Mucosa of stomach (tissue), 1 donor: ENCODE measurements around the gene CREBBP.
"Not testable (repeated sequence)": the region's sequence is repeated elsewhere in the genome, so short reads cannot be mapped to it uniquely, and the experiment has no call there.

ENCODE experiments used
- H3K27me3 ChIP-seq: one replicate; pipeline ENCODE4 v1.7.0; 2013; ENCODE audit warnings: mild to moderate bottlenecking, low read length; ENCODE audit not compliant: control insufficient read depth, insufficient read depth
- H3K36me3 ChIP-seq: one replicate; pipeline ENCODE4 v1.7.0; 2013; ENCODE audit warnings: low read length; ENCODE audit not compliant: control insufficient read depth, insufficient read depth
- H3K4me1 ChIP-seq: one replicate; pipeline ENCODE4 v1.7.0; 2013; ENCODE audit warnings: mild to moderate bottlenecking, low read length; ENCODE audit not compliant: control insufficient read depth, insufficient read depth
- H3K4me3 ChIP-seq: one replicate; pipeline ENCODE4 v1.7.0; 2013; ENCODE audit warnings: low read length
- H3K9ac ChIP-seq: one replicate; pipeline ENCODE4 v1.7.0; 2013; ENCODE audit warnings: mild to moderate bottlenecking, low read length, moderate library complexity
- H3K9me3 ChIP-seq: one replicate; pipeline ENCODE4 v1.7.0; 2013; ENCODE audit warnings: mild to moderate bottlenecking, low read length, moderate library complexity; ENCODE audit not compliant: control insufficient read depth
- donor health status: Pancreatic carcinoma.

CREBBP gene

DNA sequence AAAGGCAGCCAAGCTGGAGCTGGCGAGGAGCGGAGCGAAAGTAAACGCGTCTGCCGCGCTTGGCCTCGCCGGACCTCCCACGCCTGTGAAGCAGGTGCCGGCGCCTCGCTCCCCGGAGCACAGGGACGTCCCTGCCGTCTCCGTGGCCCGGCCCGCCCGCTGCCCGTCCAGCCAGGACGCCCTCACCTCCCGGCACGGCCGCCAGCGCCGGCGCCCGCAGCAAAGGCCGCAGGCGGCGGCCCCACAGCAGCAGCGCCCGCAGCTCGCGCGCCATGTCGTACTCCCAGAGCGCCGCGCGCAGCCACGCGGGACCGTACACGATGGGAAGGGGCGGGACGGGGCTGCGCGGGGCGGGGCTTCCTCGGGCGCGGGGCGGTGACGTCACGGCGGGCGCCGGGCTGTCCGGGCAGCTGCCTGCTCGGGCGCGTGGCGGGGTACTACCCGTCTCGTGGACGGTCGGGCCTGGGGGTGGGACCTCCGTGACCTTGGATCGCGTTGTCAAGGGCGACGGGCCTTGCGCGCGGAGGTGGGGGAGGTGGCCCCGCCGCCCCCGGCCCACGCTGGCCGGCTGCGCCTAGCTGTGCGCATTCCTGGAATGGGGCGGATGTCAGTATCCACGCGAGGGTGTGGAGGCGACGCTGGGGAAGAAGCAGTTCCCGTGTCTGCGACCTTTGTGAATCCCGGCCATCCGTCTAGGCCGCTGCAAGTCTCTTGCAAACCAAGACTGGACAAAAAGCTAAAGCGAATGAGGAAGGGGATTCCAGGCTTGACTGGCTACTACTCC, 163.1 kb downstream of the CREBBP start, which contains the start of gene TRAP1:
TRAP1 (minus strand) TSS at position 290 of the 784 bp plus-strand sequence; CDS start at position 274, 16 bp downstream.
- H3K27me3 ChIP-seq, result no peaks in the 10 kb centered on the region
- H3K9me3 ChIP-seq, result no peaks in the 10 kb centered on the region
- H3K4me3 ChIP-seq, result peak within 1 kb of the TSS; percentile 74
- H3K4me1 ChIP-seq, result peaks cover 30% of the 10 kb centered on the region
- H3K36me3 ChIP-seq, result no peaks in the 10 kb centered on the region
- peak within 1 kb of the TSS; percentile 88 for H3K9ac ChIP-seq

DNA sequence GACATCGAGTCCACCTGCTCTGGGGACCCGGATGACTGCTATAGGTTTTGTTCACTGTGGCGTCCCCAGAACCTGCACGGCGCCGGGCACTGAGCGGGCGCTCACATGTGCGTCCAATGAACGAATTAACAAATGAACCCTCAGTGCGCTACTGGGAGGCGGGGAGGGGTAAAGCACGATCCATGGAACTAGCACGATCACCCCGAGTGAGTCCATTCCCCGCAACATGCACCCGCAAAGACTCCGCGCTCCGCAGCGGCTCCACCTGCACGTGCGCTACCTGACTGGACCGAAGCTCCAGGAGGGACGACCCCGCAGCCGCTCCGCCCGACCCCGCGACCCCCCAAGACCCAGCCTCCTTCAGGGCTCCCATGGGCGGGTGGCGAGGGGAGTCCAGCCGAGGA, 163.7 kb downstream of the CREBBP start:
- Histone ChIP-seq H3K36me3 (no peaks in the 10 kb centered on the region), H3K4me3 (peak overlapping the region; percentile 74), H3K9ac (peak overlapping the region; percentile 88), H3K9me3 (no peaks in the 10 kb centered on the region), H3K27me3 (no peaks in the 10 kb centered on the region), H3K4me1 (peaks cover 31% of the 10 kb centered on the region)

DNA sequence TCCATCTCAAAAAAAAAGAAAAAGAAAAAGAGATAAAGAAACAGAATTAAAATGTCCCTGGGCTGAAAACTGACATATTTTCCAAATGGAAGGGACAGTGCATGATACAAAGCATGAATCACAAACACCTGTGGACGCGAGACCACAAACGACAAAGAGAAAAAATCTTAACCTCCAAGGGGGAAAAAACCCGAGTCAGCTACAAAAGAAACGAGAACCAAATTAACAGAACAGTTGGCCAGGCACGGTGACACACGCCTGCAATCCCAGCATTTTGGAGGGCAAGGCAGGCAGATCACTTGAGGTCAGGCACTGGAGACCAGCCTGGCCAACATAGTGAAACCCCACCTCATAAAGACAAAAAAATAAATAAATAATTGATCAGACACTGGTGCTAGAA, 165.1 kb downstream of the CREBBP start:
- H3K36me3 ChIP-seq, result no peaks in the 10 kb centered on the region
- no peak overlapping the region for H3K4me3 ChIP-seq
- H3K9ac ChIP-seq, result no peak overlapping the region
- H3K27me3 ChIP-seq, result no peaks in the 10 kb centered on the region
- no peaks in the 10 kb centered on the region for H3K9me3 ChIP-seq
- H3K4me1 ChIP-seq, result peaks cover 31% of the 10 kb centered on the region

DNA sequence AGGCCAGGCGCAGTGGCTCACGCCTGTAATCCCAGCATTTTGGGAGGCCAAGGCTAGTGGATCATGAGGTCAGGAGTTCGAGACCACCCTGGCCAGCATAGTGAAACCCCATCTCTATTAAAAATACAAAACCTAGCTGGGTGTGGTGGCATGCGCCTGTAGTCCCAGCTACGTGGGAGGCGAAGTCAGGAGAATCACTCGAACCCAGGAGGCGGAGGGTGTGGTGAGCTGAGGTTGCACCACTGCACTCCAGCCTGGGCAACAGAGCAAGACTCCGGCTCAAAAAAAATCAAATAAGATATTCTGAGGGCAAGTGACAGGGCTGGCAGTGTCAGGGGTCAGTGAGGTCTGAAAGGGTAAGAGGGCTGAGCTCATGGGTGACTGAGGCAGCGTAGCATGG, 166.1 kb downstream of the CREBBP start:
- H3K4me3 ChIP-seq, H3K9ac ChIP-seq, H3K9me3 ChIP-seq, H3K27me3 ChIP-seq, H3K36me3 ChIP-seq: not testable (repeated sequence)
- H3K4me1 ChIP-seq, result peaks cover 31% of the 10 kb centered on the region

DNA sequence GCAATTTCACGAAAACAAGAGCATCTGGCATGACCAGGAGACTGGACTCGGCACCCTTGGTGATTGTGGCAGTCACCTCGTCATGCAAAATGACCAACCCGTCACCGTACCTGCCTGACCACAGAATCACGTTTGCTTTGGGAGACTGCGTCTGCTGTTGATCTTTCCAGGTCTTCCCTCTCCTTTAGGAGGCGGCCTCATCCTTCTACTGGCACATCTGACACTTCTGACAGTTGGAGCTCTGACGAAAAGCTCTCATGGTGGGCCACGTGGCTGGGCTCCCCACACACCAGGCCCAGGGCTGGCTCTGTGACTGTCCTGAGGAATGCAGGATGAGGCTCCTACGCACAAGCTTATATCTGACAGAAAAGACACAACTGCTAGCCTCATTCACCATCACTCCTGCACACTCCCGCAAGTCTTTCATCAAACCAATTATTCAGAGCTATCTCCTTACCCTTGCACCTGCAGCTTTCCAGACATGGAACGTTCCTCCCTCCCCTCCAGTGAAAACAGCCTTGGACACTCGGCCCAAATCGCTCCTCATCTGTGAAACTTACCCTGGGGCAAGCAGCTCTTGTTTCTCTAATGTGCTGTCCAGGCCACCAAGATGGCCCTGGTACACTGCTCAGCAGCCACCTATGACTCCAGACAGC, 166.8 kb downstream of the CREBBP start:
- peaks cover 31% of the 10 kb centered on the region for H3K4me1 ChIP-seq
- peak overlapping the region; percentile 33 for H3K4me3 ChIP-seq
- peak overlapping the region; percentile 66 for H3K9ac ChIP-seq
- H3K27me3 ChIP-seq, result no peaks in the 10 kb centered on the region
- no peaks in the 10 kb centered on the region for H3K9me3 ChIP-seq
- no peaks in the 10 kb centered on the region for H3K36me3 ChIP-seq

DNA sequence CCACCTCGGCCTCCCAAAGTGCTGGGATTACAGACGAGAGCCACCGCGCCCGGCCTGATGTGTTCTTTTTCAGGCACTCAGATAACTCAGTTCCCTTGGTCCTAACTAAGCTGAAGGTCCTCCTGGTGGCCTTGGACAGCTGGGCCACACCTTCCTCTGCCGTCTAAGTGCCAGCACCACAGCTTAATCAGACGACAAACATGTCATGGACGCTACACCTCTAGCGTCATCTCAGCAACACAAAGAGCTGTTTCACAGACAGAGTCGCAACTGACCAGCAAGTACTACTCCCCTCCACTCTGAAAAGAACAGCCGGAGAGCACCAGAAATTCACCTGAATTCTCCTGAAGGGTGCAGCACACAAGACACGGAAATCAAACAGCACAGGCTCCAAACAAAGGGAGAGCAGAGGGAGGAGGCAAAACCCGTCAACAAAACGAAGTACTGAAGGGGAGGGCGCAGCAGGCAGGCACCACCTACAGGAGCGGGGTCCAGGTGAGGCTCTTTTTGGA, 167.6 kb downstream of the CREBBP start:
- Histone ChIP-seq H3K9me3 (no peaks in the 10 kb centered on the region), H3K27me3 (no peaks in the 10 kb centered on the region), H3K9ac (peak overlapping the region; percentile 66), H3K4me1 (peaks cover 26% of the 10 kb centered on the region), H3K4me3 (peak overlapping the region; percentile 33), H3K36me3 (no peaks in the 10 kb centered on the region)

DNA sequence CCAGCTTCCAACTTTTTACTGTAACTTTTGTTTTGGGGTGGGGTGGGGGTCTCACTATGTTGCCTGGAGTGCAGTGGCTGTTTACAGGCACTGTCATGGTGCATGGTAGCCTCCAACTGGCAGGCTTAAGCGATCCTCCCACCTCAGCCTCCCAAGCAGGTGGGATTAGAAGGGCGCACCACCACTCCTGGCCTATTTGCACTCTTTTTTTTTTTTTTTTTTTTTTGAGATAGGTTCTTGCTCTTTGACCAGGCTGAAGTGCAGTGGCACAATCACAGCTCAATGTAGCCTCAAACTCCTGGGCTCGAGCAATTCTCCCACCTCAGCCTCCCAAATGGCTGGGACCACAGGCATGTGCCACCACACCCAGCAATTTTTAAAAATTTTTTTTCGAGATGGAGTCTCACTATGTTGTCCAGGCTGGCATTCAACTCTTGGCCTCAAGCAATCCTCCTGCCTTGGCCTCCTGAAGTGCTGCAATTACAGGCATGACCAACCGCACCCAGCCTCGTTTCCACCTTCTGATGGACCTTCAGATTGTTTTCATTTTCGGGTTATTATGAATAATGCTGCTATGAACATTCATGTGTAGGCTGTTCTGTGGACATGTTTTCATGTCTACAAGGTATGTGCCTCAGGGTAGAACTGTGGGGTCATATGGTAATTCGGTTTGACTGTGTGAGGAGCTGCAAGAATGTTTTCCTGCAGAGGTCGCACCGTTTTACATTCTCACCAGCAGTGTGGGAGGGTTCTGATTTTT, 174.1 kb downstream of the CREBBP start:
- Histone ChIP-seq H3K4me1 (no peaks in the 10 kb centered on the region), H3K27me3 (no peaks in the 10 kb centered on the region), H3K36me3 (no peaks in the 10 kb centered on the region), H3K9ac (no peak overlapping the region), H3K4me3 (no peak overlapping the region), H3K9me3 (no peaks in the 10 kb centered on the region)

DNA sequence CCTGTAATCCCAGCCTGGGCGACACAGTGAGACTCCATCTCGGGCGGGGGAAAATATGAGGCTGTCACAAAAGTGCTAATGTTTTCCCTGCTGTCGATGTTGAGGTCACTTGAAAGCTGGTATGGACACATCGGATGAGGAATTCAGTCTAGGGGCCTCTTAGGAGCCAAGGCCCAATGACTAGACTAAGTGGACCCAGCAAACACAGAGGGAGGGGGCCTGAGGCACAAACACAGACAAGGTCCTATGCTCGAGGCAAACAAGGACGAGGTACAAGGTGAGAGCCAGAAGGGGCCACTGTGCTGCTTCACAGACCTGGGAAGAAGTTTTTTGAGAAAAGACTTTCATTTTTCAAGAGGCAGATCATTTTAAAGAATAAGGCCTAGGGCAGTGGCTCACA, 178.4 kb downstream of the CREBBP start:
- no peaks in the 10 kb centered on the region for H3K27me3 ChIP-seq
- H3K4me3 ChIP-seq, result no peak overlapping the region
- no peaks in the 10 kb centered on the region for H3K9me3 ChIP-seq
- no peak overlapping the region for H3K9ac ChIP-seq
- H3K36me3 ChIP-seq, result no peaks in the 10 kb centered on the region
- H3K4me1 ChIP-seq, result no peaks in the 10 kb centered on the region

DNA sequence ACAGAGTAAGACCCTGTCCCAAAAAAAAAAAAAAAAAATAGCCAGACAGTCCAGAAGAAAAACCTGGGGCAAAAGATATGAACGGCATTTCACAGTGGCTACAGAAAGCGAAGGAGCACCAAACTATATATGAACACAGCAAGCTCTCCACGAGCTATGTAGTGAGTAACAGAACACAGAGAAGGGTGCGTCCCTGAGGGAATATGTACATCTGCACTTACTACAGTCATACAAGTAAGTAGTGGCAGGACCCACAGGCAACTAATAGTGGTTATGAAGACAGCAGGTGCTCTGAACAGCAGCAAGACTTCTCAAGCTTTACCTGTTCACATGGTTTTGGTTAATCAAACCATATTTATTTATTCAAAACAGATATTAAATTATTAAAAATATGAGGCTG, 179.0 kb downstream of the CREBBP start:
- Histone ChIP-seq H3K9me3 (no peaks in the 10 kb centered on the region), H3K4me3 (no peak overlapping the region), H3K4me1 (peaks cover 4% of the 10 kb centered on the region), H3K36me3 (no peaks in the 10 kb centered on the region), H3K27me3 (no peaks in the 10 kb centered on the region), H3K9ac (no peak overlapping the region)

DNA sequence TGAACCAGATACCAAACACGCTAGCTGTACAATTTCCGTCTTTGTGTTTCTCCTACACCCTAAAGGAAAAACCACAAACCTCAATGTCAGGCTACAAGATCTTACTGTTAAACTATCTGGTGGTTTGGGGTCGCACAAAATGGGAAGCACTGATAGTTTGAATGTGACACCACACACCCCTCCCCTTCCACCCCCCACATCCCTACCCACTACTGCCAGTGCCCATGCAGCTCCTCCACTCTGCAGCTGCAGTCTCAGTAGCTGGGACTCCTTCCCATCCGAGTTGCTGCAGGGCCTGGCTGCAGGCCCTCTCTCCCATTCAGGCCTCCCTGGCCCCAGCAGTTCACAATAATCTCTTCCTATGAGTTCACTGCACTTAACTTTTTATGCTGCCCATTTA, 181.6 kb downstream of the CREBBP start:
- no peak overlapping the region for H3K9ac ChIP-seq
- H3K4me3 ChIP-seq, result no peak overlapping the region
- no peaks in the 10 kb centered on the region for H3K36me3 ChIP-seq

DNA sequence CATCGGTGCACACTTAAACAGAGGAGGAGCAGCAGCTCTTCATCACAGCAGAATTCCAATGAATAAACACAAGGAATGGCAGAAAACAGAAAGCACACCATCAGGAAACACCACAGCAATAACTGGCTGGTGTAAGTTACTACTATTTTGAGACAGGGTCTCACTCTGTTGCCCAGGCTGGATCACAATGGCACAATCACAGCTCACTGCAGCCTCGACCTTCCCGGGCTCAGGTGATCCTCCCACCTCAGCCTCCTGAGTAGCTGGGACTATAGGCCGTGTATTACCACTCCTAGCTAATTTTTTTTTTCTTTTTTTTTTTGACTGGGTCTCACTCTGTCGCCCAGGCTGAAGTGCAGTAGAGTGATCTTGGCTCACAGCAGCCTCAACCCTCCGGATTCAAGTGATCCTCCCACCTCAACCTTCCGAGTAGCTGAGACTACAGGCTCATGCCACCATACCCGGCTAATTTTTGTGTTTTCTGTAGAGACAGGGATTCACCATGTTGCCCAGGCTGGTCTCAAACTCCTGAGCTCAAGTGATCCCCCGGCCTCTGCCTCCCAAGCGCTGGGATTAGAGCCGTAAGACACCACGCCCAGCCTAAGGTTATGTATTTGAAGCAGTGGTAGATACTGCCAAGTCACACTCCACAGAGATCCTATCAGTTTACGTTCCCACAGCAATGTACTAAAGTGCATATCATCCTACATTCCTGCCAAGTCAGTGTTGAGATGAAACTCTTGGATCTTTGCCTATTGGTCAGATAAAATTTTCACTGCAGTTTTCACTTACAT, 183.9 kb downstream of the CREBBP start:
- peaks cover 16% of the 10 kb centered on the region for H3K4me1 ChIP-seq
- H3K4me3 ChIP-seq, result no peak overlapping the region
- no peaks in the 10 kb centered on the region for H3K27me3 ChIP-seq
- no peaks in the 10 kb centered on the region for H3K36me3 ChIP-seq
- H3K9ac ChIP-seq, result no peak overlapping the region
- H3K9me3 ChIP-seq, result no peaks in the 10 kb centered on the region

More for the DNA sequence above, 181.6 kb downstream of the CREBBP start:
- Histone ChIP-seq H3K27me3 (no peaks in the 10 kb centered on the region), H3K4me1 (peaks cover 16% of the 10 kb centered on the region), H3K9me3 (no peaks in the 10 kb centered on the region)
